ENCODE results near the gene FOXB1. TPM values are rescaled to one million over a fixed set of nuclear protein-coding genes. Genes with fewer than 3 reads are reported as not detected.

FOXB1 gene
- polyA plus RNA-seq, 1 donor (not counting 4 experiments of a cell fraction or from before 2014, with no cell fraction given) = not detected

GRCh38 chr15:59960318-59960717 is 43.8 kb upstream of the FOXB1 start:
- H3K79me2 ChIP-seq (ENCODE audit: control insufficient read depth, insufficient read depth, low read length) = no peaks in the 10 kb centered on the region
- H3K36me3 ChIP-seq (ENCODE audit: control insufficient read depth in 2 of 2, extremely low read depth in 1 of 2, insufficient read depth in 2 of 2, low read length in 2 of 2) = no peaks in the 10 kb centered on the region
- H2AFZ ChIP-seq (ENCODE audit: control insufficient read depth, low read length) = no peak overlapping the region
- no peak for TF ChIP-seq EZH2 (IDR thresholded peaks at IDR 0.05; ENCODE audit: low read length)
- TF ChIP-seq, protein P1, sequence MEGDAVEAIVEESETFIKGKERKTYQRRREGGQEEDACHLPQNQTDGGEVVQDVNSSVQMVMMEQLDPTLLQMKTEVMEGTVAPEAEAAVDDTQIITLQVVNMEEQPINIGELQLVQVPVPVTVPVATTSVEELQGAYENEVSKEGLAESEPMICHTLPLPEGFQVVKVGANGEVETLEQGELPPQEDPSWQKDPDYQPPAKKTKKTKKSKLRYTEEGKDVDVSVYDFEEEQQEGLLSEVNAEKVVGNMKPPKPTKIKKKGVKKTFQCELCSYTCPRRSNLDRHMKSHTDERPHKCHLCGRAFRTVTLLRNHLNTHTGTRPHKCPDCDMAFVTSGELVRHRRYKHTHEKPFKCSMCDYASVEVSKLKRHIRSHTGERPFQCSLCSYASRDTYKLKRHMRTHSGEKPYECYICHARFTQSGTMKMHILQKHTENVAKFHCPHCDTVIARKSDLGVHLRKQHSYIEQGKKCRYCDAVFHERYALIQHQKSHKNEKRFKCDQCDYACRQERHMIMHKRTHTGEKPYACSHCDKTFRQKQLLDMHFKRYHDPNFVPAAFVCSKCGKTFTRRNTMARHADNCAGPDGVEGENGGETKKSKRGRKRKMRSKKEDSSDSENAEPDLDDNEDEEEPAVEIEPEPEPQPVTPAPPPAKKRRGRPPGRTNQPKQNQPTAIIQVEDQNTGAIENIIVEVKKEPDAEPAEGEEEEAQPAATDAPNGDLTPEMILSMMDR (optimal IDR thresholded peaks at IDR 0.05 in 1 of 3, IDR thresholded peaks at IDR 0.05 in 1 of 3, conservative IDR thresholded peaks at IDR 0.05 in 1 of 3; ENCODE audit: extremely low read depth in 1 of 3, insufficient read depth in 2 of 3, low read length in 3 of 3) = no peak
- H3K9me1 ChIP-seq (ENCODE audit: control insufficient read depth, extremely low read depth, insufficient read depth, low read length) = no peaks in the 10 kb centered on the region
- no peak overlapping the region for H3K4me3 ChIP-seq (ENCODE audit: control insufficient read depth in 2 of 3, extremely low read depth in 1 of 3, insufficient read depth in 2 of 3, low read depth in 1 of 3, low read length in 3 of 3)
- DNase-seq (ENCODE audit: low read depth, low spot score) = no peak
- no peak for FAIRE-seq
- H3K27me3 ChIP-seq (ENCODE audit: control insufficient read depth, extremely low read depth, insufficient read depth, low read length) = peaks cover 3% of the 10 kb centered on the region
- no peaks in the 10 kb centered on the region for H3K4me1 ChIP-seq (ENCODE audit: control insufficient read depth, extremely low read depth, insufficient read depth, low read length)
- H3K4me2 ChIP-seq (ENCODE audit: control insufficient read depth, extremely low read depth, insufficient read depth, low read depth, low read length) = no peak overlapping the region
- no peak overlapping the region for H3K9ac ChIP-seq (ENCODE audit: control insufficient read depth, extremely low read depth, insufficient read depth, low read length)
- H3K9me3 ChIP-seq (ENCODE audit: control insufficient read depth, low read depth, low read length) = no peaks in the 10 kb centered on the region
- dilution Hi-C loops (cut with MboI; ENCODE audit: extremely low pct_ligation_motif_present, low sequenced_read_pairs) = no loop called here
- H4K20me1 ChIP-seq (ENCODE audit: control insufficient read depth, extremely low read depth, insufficient read depth, low read length) = no peaks in the 10 kb centered on the region
- H3K27ac ChIP-seq (ENCODE audit: control insufficient read depth, insufficient read depth, low read length) = no peak overlapping the region

DNA sequence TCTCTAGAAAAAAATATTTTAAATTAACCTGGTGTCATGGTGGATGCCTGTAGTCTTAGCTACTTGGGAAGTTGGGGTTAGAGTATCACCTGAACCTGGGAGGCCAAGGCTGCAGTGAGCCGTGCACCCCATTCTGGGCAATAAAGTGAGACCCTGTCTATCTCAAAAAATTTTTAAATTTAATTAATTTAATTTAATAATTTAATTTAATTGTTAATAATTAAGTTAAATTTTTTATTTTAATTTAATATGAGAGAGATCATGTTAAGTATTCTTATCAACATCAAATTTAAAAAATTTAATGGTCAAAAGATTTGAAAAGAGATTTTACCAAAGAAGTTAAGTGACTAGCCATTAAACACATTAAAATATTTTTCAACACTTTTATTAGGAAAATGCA is 40.8 kb upstream of the FOXB1 start:
- H3K27me3 ChIP-seq (ENCODE audit: control insufficient read depth, extremely low read depth, insufficient read depth, low read length) = no peaks in the 10 kb centered on the region
- TF ChIP-seq, protein P1 (optimal IDR thresholded peaks at IDR 0.05 in 1 of 3, IDR thresholded peaks at IDR 0.05 in 1 of 3, conservative IDR thresholded peaks at IDR 0.05 in 1 of 3; ENCODE audit: extremely low read depth in 1 of 3, insufficient read depth in 2 of 3, low read length in 3 of 3) = no peak
- TF ChIP-seq EZH2 (IDR thresholded peaks at IDR 0.05; ENCODE audit: low read length) = no peak
- H3K4me1 ChIP-seq (ENCODE audit: control insufficient read depth, extremely low read depth, insufficient read depth, low read length) = no peaks in the 10 kb centered on the region
- no peak overlapping the region for H3K4me3 ChIP-seq (ENCODE audit: control insufficient read depth in 2 of 3, extremely low read depth in 1 of 3, insufficient read depth in 2 of 3, low read depth in 1 of 3, low read length in 3 of 3)
- no peaks in the 10 kb centered on the region for H3K9me3 ChIP-seq (ENCODE audit: control insufficient read depth, low read depth, low read length)
- H2AFZ ChIP-seq (ENCODE audit: control insufficient read depth, low read length) = no peak overlapping the region
- FAIRE-seq (no peak), DNase-seq (ENCODE audit: low read depth, low spot score) (no peak)
- no peak overlapping the region for H3K9ac ChIP-seq (ENCODE audit: control insufficient read depth, extremely low read depth, insufficient read depth, low read length)
- dilution Hi-C loops (cut with MboI; ENCODE audit: extremely low pct_ligation_motif_present, low sequenced_read_pairs) = no loop called here
- no peaks in the 10 kb centered on the region for H3K36me3 ChIP-seq (ENCODE audit: control insufficient read depth in 2 of 2, extremely low read depth in 1 of 2, insufficient read depth in 2 of 2, low read length in 2 of 2)
- H3K27ac ChIP-seq (ENCODE audit: control insufficient read depth, insufficient read depth, low read length) = no peak overlapping the region
- no peaks in the 10 kb centered on the region for H3K9me1 ChIP-seq (ENCODE audit: control insufficient read depth, extremely low read depth, insufficient read depth, low read length)
- H3K4me2 ChIP-seq (ENCODE audit: control insufficient read depth, extremely low read depth, insufficient read depth, low read depth, low read length) = no peak overlapping the region
- H3K79me2 ChIP-seq (ENCODE audit: control insufficient read depth, insufficient read depth, low read length) = no peaks in the 10 kb centered on the region
- H4K20me1 ChIP-seq (ENCODE audit: control insufficient read depth, extremely low read depth, insufficient read depth, low read length) = no peaks in the 10 kb centered on the region

Data from keratinocyte (primary cell).